CD4-positive, alpha-beta T cell treated with Interleukin-6 at 100 ng/mL for 8 hours (primary cell): ENCODE measurements around the gene EFHD2.
"Not testable (repeated sequence)": the region's sequence is repeated elsewhere in the genome, so short reads cannot be mapped to it uniquely, and the experiment has no call there.

Source experiments
- DNase-seq: peaks from one replicate; pipeline ENCODE4 v3.0.0-alpha.2; 2020; ENCODE audit warnings: mixed read lengths, low spot score

Gene EFHD2

GRCh38 chr1:15452866-15453571 lies 43.3 kb downstream of the EFHD2 start:
- no peak for DNase-seq

GRCh38 chr1:15453734-15454133 lies 44.0 kb downstream of the EFHD2 start:
- DNase-seq, result no peak

GRCh38 chr1:15454256-15454655 lies 44.6 kb downstream of the EFHD2 start:
- no peak for DNase-seq

- no peak for DNase-seq
Measured at GRCh38 chr1:15455522-15455921, 45.8 kb downstream of the EFHD2 start.

- no peak for DNase-seq
Measured at GRCh38 chr1:15456313-15456954, 46.7 kb downstream of the EFHD2 start, which contains the start of gene CELA2A. TSS of gene CELA2A (plus strand) at chr1:15456732. CDS start at chr1:15456754, 22 bp downstream.

- DNase-seq, result no peak
Measured at GRCh38 chr1:15457585-15457984, 47.9 kb downstream of the EFHD2 start.

GRCh38 chr1:15458388-15458787 lies 48.7 kb downstream of the EFHD2 start:
- not testable (repeated sequence) for DNase-seq

- no peak for DNase-seq
Measured at GRCh38 chr1:15459771-15460707, 50.4 kb downstream of the EFHD2 start.

- DNase-seq, result no peak
Measured at GRCh38 chr1:15460708-15461095, 51.0 kb downstream of the EFHD2 start.

GRCh38 chr1:15463064-15463800 lies 53.5 kb downstream of the EFHD2 start:
- not testable (repeated sequence) for DNase-seq

- DNase-seq, result not testable (repeated sequence)
Measured at GRCh38 chr1:15463926-15464322, 54.2 kb downstream of the EFHD2 start.

- DNase-seq, result no peak
Measured at GRCh38 chr1:15465674-15466073, 56.0 kb downstream of the EFHD2 start.

GRCh38 chr1:15466955-15467625 lies 57.4 kb downstream of the EFHD2 start:
- not testable (repeated sequence) for DNase-seq

GRCh38 chr1:15468145-15468544 lies 58.5 kb downstream of the EFHD2 start:
- no peak for DNase-seq

GRCh38 chr1:15469361-15469760 lies 59.7 kb downstream of the EFHD2 start:
- DNase-seq, result no peak

GRCh38 chr1:15469821-15470448 lies 60.2 kb downstream of the EFHD2 start:
- DNase-seq, result not testable (repeated sequence)

- not testable (repeated sequence) for DNase-seq
Measured at GRCh38 chr1:15471067-15471466, 61.4 kb downstream of the EFHD2 start.

- DNase-seq, result not testable (repeated sequence)
Measured at GRCh38 chr1:15471723-15472122, 62.0 kb downstream of the EFHD2 start.

- DNase-seq, result no peak
Measured at GRCh38 chr1:15472587-15472986, 62.9 kb downstream of the EFHD2 start.

- no peak for DNase-seq
Measured at GRCh38 chr1:15475752-15476314, 66.1 kb downstream of the EFHD2 start, which contains the start of gene CELA2B. TSS of gene CELA2B (plus strand) at chr1:15476104. CDS start at chr1:15476126, 22 bp downstream.
